Brain pericyte (primary cell): ENCODE results near the gene C3orf20.

Experiments
- DNase-seq: peaks from one replicate; pipeline ENCODE4 v3.0.0-alpha.2; 2012; ENCODE audit warnings: low read depth, low spot score

C3orf20 gene

DNA sequence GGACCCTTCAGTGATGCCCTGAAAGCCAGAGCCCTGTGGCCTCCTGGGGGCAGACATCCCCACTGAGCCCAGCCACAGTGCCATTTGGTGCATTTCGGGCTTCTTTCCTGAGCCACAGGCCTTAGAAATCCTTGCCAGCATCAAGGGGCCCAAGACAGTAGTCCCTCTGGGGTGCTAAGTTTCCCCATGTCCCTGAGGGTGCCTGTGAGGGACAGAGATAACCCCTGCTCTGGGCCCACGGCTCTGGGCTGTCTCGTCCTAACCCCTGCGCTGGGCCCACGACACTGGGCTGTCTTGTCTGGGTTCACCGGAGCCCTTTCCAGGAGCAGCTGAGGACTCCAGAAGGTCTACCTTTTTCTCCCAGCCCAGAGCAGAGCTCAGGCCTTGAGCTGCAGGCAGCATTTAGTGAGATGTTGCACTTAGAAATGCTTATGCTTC lies 98.8 kb downstream of the C3orf20 start:
- DNase-seq = no peak

DNA sequence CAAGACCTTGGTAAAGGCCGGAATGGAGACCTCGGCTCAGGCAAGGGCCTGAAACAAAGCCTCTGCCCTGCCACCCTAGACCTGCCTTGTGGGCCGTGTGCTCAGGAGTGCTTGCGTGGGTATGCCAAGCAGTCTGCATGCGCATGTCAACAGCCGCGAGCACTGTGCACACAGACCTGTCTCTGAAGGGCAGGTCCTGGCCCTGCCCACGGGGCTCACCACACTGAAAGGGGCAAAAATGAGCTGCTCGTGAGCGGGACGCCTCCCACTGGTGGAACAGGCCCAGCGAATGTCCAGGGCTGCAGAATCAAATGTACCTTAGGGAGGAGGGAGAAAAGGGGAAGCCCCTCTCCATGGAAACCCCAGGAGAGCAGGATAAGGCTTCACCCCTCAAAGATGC lies 99.5 kb downstream of the C3orf20 start:
- DNase-seq = no peak

DNA sequence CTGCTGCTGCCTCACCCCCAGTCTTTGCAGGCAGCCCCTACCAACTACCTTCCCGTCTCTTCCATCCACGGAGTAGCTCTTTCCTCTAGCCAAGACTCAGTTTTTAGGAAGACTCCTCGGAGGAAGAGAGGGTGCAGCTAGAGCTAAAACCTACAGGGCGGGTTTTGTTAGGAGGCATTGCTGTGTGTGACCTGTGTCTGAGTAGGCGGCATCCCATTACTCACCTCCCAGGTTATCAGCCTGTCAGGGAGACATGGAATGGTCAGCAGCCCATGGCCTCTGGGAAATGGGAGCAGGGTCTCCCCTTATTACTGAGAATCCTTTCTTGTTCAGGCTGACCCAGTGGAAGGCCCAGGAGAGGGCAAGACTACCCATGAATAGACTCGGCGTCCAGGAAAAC lies 100.1 kb downstream of the C3orf20 start:
- no peak for DNase-seq

DNA sequence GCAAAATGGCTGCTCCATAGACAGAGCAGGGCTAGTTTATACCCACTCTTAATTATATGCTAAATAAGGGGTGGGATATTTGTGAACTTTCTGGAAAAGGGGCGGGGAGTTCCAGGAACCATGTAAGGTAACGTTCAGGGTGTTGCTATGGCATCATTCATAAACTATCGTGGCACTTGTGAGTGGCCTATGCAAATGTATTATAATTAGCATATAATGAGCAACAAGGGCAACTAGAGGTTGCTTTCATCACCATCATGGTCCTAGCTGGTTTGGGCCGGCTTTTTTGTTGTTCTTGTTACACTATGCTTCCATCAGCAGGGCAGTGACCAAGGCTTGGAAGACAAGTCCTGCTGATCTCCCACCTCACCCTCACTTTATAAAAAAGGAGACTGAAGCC lies 100.6 kb downstream of the C3orf20 start:
- no peak for DNase-seq

DNA sequence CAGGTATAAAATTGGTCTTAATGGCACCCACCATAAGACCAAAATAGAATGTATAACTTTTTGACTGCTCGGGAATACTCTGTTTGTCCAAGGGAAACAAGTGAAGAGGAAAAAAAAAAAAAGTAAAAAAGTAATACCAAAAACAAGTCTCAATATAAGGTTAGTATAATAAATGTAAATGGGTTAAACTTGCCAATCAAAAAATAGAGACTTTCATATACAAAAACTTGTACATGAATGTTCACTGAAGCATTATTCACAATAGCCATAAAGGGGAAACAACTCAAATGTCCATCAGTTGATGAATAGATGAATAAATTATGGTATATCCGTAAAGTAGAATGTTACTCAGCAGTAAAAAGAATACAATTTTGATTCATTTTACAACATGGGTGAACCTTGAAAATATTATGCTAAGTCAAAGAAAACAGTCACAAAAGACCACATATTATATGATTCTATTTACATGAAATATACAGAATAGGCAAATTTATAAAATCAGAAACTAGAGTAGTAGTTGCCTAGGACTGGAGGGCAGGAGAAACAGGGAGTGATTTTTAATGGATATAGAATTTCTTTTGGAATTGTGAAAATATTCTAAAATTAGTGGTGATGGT lies 104.2 kb downstream of the C3orf20 start:
- DNase-seq = no peak

DNA sequence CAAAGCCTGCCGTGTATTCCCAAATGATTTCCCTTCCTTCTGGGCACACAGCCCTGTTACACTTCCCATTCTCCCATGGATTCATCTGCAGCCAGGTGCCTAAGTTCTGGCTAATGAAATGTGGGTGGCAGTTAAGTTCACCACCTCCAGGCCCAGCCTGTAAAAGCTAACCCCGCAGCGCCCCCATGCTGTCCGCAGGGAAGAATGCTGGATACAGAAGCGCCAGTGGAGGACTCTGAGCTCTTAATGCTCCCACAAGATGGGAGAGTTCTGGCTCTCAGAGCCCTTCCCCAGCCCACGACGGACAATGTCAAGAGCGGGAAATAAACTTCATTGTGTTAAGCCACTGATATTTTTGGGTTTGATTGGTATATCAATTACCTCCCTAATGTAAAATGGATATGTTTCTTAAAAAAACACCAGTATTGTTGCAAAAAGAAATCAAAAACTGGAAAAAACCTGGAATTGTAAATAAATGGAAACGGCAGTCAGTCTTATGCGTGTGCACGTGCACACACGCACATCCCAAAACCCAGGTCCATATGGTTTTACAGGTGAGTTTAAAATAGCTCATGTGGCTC lies 106.1 kb downstream of the C3orf20 start:
- no peak for DNase-seq

DNA sequence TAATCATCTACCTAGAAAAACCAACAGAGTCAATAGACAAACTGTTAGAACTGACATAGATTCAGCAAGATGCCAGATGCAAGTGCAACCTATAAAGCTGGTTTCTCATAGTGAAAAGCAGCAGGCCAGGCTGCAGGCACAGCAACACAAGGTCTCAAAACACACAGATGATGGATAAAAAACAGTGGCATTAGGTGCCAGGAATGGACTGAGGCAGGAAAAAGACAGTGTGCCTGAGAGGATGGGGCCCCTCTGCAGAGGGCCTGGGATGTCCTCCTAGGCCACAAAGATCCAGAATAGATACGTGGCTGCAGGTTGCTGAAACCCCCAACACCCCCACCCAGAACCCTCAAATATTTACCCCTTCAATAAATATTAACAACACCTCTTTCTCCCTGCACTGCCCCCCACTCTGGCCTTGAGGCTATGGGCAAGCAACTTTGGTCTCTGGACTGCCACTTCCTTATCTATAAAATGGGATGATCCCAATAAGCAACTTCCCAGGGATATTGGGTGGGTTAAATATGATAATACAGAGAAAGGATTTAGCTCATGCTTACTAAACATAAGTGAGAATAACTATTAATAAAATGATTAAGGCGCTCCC lies 108.6 kb downstream of the C3orf20 start:
- DNase-seq = no peak

DNA sequence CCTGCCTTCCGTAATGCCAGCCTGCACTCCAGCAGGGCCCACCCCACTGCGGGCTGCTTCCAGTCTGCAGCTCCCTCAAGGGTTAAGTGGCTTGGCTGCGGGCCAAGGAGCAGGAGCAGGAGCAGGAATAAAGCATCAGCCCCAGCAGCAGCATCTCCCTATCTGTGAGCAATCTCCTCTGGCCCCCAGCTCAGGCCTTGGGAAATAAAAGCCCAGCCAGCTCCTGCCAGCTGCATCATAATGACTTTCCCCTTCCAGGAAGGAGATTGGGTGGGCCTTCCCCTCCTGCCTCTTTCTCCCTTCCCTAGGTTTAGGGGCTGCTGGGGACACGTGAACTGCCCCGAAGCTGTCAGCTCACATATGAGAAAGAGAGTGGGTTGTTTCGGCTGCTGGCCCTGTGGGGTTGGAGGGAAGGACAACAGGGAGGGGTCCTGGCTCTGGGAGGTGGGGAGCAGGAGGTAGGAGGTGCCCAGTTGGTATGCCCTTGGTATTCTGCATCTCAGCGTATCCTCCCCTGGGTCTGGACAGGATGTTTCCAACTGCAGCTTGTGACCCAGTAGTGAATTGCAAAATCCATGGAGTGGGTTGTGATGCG lies 109.2 kb downstream of the C3orf20 start:
- DNase-seq = no peak

DNA sequence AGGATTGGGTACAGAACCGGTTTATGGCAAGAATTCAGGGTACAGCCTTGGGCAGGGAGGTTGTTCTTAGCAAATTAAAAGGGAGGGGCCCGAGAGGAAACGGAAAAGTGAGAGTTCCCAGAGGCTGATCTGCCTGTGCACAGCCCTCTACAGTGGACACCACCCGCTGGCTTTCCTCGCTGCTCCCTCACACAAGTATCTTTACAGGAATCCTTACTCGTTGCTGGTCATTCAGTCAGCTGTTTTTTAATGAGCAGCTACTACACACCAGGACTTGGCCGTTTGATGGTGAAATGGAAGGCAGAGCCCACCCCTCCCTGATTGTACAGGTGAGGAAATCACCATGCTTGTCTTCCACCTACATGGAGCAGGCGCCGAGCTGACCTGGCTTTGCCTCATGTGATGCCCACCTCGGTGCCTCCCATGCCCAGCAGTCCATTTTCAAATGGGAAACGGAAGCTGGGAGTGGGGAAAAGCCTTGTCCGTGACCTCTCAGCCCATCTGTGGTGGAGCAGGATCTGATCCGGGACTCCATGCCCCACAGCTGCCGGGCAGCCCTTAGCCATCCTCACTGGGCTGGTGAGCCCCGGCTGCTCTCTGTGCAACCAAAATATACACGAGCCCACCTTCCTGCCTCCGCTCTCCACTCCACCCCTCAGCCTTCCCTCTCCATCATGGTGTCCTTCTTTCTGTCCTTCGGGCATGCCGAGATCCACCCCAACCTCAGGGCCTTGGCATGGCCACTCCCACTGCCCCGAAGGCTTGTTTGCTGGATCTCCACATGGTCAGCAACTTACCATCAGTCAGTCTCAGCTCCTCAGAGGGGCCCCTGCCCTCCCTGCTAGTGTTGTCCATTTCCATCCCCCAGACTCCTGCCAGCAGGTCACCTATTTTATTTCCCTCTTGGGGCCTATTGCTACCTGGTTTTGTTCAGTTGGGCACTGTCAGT lies 110.5 kb downstream of the C3orf20 start:
- no peak for DNase-seq

DNA sequence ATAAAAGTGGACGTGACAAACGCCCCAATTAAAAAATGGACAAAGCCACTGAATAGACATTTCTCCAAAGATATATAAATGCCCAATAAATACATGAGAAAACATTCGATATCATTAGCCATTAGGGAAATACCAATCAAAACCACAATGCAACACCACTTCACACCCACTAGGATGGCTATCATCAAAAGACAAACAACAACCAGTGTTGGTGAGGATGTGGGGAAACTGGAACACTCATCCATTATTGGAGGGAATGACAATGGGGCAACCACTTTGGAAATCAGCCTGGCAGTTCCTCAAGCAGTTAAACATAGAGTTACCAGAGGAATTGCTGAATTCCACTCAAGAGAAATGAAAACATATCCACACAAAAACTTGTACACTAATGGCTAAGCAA lies 111.4 kb downstream of the C3orf20 start:
- no peak for DNase-seq

DNA sequence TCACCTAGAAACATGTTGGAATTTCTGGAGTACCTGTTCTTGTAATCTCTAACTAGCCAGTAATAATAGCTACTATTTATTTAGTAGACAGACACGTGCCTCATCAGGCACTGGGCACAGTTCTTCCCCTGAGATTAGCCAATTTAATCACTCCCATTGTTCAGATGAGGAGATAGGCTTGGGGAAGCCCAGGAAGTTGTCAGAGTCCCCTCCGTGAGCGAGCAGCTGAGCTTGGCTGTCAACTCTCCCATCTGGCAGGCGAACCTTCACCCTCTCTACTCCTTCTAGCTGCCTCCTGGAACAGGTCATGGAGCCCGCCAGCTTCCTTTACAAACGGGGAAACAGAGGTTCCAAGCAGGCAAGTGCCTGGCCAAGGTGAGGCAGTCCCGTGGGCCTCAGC lies 112.7 kb downstream of the C3orf20 start:
- DNase-seq = no peak

DNA sequence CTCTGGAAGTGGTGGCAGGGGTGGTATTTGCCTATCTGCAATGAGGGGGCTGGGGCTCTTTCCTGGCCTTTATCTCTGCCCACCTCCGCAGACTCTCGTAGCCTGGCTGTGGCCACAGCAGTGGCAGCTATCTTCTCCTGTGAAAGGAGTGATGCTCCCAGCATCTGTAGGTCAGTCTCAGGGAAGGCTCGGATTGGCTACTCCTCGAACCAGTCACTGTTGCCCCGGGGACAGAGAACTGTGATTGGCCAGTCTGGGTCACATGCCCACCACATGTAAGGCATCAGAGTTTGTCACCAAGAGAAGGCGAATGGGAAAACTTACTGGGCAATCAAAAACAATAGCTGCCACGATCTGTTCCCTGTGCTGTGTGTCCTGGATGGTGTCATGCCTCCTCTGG lies 113.7 kb downstream of the C3orf20 start:
- no peak for DNase-seq

DNA sequence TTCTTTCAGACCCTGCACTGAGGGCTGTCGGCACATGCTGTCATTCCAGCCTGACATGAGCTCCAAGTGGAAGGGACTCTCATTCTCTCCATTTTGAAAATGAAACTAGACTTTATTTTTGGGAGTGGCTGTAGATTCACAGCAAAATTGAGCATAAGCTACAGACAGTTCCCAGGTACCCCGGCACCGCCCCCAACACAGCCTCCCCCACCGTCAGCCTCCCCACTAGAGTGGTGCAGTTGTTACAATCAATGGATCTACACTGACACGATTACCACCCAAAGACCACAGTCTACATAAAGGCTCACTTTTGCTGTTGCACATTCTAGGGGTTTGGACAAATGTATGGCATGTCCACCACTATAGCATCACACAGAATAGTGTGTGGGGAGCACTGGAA lies 114.3 kb downstream of the C3orf20 start:
- DNase-seq = no peak

DNA sequence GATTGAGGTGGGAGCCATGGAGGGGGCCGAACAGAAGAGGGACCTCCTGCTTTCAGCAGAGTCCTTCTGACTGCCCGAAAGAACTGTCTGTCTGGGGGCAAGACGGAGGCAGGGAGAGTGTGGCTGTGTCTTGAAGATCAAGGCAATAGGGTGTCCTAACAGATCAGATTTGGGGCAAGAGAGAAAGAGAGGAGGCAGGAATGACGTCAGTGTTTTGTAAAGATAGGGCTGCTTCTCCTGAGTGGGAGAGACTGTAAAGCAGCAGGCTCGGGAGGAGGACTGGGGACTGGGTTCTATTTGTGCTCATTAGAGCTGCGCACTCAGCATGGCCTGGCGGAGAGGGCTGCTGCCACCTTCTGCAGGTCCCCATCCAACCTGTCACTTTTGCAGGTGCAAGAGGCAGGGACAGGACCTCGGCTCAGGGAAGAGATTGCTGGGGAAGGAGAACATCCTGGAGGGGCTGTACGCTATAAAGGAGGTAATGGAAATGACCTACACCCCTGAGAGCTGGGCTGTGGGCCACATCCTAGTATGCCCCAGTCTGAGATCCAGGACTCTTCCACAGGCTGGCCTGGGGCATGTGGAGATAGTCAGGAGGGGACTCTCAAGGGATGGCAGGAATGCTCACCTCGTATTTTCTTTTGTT lies 114.8 kb downstream of the C3orf20 start:
- no peak for DNase-seq

DNA sequence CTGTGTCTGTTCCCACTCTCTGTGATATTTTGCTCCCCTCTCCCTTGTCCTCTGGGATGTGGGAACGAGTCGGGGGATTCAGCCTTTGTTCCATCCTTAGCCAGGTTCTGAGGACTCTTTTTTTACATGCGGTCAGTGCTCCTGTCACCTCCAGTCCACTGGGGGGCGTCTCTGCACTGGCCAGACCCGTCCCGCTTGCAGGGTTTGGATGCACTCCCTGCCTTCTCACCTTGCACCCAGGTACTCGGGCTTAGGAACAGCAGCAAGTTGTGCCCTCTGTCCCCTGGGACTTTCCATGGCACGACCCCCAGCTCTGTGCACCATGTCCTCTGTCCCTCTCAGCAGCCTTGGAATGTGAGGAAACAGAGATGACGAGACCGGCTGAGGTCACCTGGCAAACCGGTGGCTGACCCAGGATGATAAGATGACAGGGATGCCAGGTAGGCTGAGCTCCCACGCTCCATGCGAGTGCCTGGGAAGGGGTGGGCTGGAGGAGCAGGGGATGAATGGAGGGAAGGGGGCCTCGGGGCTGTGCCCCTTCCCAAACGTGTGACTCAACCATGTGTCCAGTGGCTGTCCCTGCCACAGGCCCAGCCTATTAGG lies 116.5 kb downstream of the C3orf20 start:
- no peak for DNase-seq

DNA sequence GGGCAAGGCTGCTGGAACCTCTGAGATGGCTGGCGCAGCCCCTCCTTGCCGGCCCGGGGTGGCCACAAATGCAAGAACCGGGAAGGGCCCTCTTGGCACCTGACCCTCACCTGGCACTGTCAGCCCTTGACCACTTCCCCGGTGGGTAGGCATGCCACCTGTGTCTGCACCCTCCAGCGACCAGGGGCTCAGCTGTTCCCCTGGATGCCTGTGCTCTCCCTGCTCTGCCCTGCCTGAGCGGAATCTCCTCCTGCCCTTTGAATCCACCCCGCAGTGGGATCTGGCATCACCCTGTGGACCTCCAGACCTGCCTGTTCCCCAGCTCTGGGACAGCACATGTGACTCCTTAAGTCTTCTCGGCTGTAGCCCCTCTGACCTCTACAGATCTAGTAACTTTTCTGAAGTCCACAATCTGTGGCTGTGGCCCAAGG lies 117.8 kb downstream of the C3orf20 start:
- DNase-seq = no peak

DNA sequence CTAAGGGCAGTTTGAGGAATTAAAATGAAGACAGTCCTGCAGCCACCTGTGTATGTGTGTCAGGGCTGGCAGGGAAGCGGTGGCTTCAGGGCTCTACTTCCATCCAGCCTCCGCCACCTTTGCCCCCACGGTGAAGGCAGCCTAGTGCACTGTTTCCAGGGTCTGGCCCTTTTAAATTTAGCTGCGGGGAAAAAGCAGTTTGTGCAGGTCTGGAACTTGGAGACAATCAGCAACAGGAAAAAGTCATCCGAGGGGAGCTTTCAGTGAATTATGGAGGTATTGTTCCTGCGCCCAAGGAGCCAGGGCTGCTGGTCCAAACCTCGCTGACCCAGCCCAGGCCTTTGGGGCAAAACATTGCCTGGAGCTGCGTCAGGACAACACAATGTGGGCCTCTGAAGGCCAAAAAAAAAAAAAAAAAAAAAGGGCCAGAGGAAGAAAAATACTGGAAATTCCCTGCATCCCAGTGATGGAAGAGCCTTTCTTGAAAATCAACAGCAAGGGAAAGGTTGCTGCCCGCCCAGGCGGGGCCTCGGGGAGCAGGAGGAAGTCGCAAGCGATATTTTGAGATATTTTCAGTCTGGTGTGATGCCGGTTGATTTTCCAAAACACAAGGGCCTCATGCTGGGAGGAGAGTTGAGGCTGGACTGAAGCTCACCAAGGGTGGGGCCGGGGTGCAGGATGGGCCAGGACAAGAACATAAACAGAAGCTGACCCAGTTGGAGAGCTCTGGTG lies 118.4 kb downstream of the C3orf20 start:
- no peak for DNase-seq

DNA sequence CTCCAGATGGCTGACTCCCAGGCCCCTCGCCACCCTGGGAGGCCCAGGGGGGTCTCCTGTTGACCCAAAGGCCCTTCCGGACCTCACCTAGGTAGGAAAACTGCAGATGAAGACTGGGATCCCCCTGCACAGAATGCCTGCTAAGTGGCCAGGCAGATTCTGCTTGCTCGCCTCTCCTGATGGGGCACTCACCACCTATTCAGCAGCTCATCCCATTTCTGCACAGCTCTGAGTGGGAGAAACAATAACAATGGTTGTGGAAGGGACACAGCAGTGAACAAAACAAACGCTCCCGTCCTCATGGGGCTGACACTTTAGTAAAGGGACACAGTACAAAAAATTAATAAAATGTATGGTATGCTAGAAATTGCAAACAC lies 118.9 kb downstream of the C3orf20 start:
- DNase-seq = no peak

DNA sequence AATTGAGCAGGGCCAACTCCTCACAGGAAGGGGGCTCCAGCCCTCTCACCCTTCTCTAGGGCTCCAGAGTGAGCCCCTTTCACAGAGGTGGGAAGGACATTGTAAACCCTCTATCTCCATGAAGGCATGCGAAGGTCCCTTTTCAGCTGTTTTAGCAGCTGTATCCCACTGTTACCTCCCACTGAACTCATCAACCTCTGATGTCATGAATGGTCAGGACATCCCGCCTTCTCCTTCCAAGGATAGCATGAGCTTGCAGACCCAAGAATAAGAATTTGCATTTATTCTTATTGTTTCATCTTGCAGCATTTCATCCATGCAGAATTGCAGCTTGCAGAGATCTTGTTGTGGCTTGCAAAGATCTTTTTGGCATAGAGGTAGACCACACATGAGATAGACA lies 119.5 kb downstream of the C3orf20 start:
- DNase-seq = no peak

DNA sequence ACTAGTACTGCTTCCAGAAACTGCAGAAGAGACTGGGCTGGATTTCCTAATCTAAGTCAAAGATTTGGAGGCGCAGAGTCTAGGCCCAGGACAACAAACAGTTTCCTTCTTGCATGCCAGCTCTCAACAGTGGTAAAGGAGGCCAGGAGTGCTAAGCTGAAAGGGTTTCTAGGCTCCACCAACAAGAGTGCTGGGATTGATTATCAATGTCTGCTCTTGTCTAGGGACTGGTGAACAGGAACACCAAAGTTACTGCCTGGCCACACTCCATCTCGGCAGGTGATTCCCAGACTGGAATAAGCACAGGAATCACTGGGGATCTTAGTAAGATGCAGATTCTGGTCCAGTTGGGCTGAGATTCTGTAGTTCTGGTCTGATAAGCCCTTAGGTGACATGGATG lies 121.1 kb downstream of the C3orf20 start:
- DNase-seq = no peak
